PC-9 (cell line): Measurements from ENCODE around the gene KDM5A. TPM values are rescaled to one million over a fixed set of nuclear protein-coding genes. Genes with fewer than 3 reads are reported as not detected.

Experiments used
- BruUV-seq: library from RNA; stranded (reverse); fragments of 400-500 nt; replicated peaks from 2 replicates; lab custom pipeline; 2021; lab: Mats Ljungman, UMichigan
- CTCF ChIA-PET: fragments of 300-600 bp; sonication (Branson Sonifier 250); formaldehyde crosslinking; loops from one replicate; lab custom pipeline; 2022; ENCODE audit warnings: antibody characterized with exemption; lab: Charles Lee
- POLR2A ChIA-PET: fragments of 300-600 bp; sonication (Branson Sonifier 250); formaldehyde crosslinking; loops from one replicate; lab custom pipeline; 2022; ENCODE audit warnings: antibody characterized with exemption; ENCODE audit not compliant: unreplicated experiment; lab: Charles Lee
- DNase-seq, 2 experiments: peaks; one replicate each; pipeline versions ENCODE4 v3.0.0 to v3.0.0-alpha.2; 2015 to 2022; ENCODE audit warnings: mixed read lengths in 1 of 2
- H2AFZ ChIP-seq: fragments of 200-600 bp; sonication (generic); 2 replicates; pipeline ENCODE4 v1.8.1; 2017; ENCODE audit warnings: antibody characterized with exemption
- H3F3A ChIP-seq: fragments of 200-600 bp; sonication (generic); 2 replicates; pipeline ENCODE4 v1.8.1; 2017; ENCODE audit warnings: antibody characterized with exemption, mild to moderate bottlenecking, low read depth; ENCODE audit not compliant: insufficient read depth
- H3K27ac ChIP-seq: fragments of 200-600 bp; sonication (generic); 2 replicates; pipeline ENCODE4 v1.6.1; 2016; ENCODE audit warnings: mixed run types
- H3K27me3 ChIP-seq: fragments of 200-600 bp; sonication (generic); 2 replicates; pipeline ENCODE4 v1.6.1; 2016; ENCODE audit warnings: low read depth, mixed run types; ENCODE audit not compliant: insufficient read depth
- H3K36me3 ChIP-seq: fragments of 200-600 bp; sonication (generic); 2 replicates; pipeline ENCODE4 v1.6.1; 2016; ENCODE audit warnings: low read depth, mixed run types
- H3K4me1 ChIP-seq: fragments of 200-600 bp; sonication (generic); replicated peaks from 2 replicates; pipeline ENCODE4 v1.6.1; 2016; ENCODE audit warnings: mixed run types; ENCODE audit not compliant: insufficient read depth
- H3K4me2 ChIP-seq: fragments of 200-600 bp; sonication (generic); 2 replicates; pipeline ENCODE4 v1.6.1; 2017; ENCODE audit warnings: mixed run types
- H3K4me3 ChIP-seq: fragments of 200-600 bp; sonication (generic); 2 replicates; pipeline ENCODE4 v1.6.1; 2016; ENCODE audit warnings: mixed run types
- H3K79me2 ChIP-seq: fragments of 200-600 bp; sonication (generic); 2 replicates; pipeline ENCODE4 v1.6.1; 2017; ENCODE audit warnings: low read depth, mixed run types
- H3K9me2 ChIP-seq: fragments of 200-600 bp; sonication (generic); 2 replicates; pipeline ENCODE4 v1.8.1; 2017; ENCODE audit warnings: mild to moderate bottlenecking; ENCODE audit not compliant: insufficient read depth
- H3K9me3 ChIP-seq: fragments of 200-600 bp; sonication (generic); 2 replicates; pipeline ENCODE4 v1.8.1; 2016; ENCODE audit warnings: low read depth; ENCODE audit not compliant: insufficient read depth
- H4K20me1 ChIP-seq: fragments of 200-600 bp; sonication (generic); 2 replicates; pipeline ENCODE4 v1.8.1; 2017; ENCODE audit not compliant: insufficient read depth
- CTCF ChIP-seq: fragments of 200-600 bp; sonication (generic); conservative IDR thresholded peaks from 2 replicates; pipeline ENCODE4 v1.6.1; 2017; ENCODE audit warnings: mixed run types, antibody characterized with exemption, mild to moderate bottlenecking, moderate library complexity
- EZH2 ChIP-seq: fragments of 200-600 bp; sonication (generic); IDR thresholded peaks from 2 replicates; pipeline ENCODE4 v1.8.0; 2017; ENCODE audit warnings: antibody characterized with exemption, low read depth
- intact Hi-C: fragments of 100-400 bp; cut with micrococcal nuclease; formaldehyde crosslinking; loops from one replicate; pipeline ENCODE4 v1.10.0; 2022; ENCODE audit not compliant: unreplicated experiment
- total RNA-seq: library from RNA; stranded (reverse); gene quantifications from 2 replicates; pipeline ENCODE4 v1.2.3, GENCODE V29; 2021

KDM5A gene
- total RNA-seq, 1 experiment from 2014 or later: 68.0 TPM

GRCh38 chr12:243381-243780 is 145.7 kb downstream of the KDM5A start:
- no peak for TF ChIP-seq EZH2
- no peak for TF ChIP-seq CTCF
- no peaks in the 10 kb centered on the region; the same call in 1 of the 2 replicates for H3F3A ChIP-seq
- DNase-seq: no peak
- H3K27ac ChIP-seq: no peak overlapping the region
- no TSS peak for BruUV-seq
- no peaks in the 10 kb centered on the region for H3K36me3 ChIP-seq
- H3K27me3 ChIP-seq: peaks cover 80% of the 10 kb centered on the region
- POLR2A ChIA-PET: no interaction called here
- H4K20me1 ChIP-seq: no peaks in the 10 kb centered on the region
- no peaks in the 10 kb centered on the region for H3K9me3 ChIP-seq
- H3K79me2 ChIP-seq: no peaks in the 10 kb centered on the region
- intact Hi-C loops: no loop called here
- H3K9me2 ChIP-seq: no peaks in the 10 kb centered on the region
- no peak overlapping the region for H2AFZ ChIP-seq
- CTCF ChIA-PET: no interaction called here
- no peaks in the 10 kb centered on the region for H3K4me1 ChIP-seq
- no peak overlapping the region for H3K4me2 ChIP-seq
- H3K4me3 ChIP-seq: no peak overlapping the region

- H3K27ac ChIP-seq: no peak overlapping the region
- POLR2A ChIA-PET: no interaction called here
- no peaks in the 10 kb centered on the region for H3K36me3 ChIP-seq
- no peaks in the 10 kb centered on the region for H3K9me3 ChIP-seq
- H3K4me3 ChIP-seq: no peak overlapping the region
- H3F3A ChIP-seq: no peaks in the 10 kb centered on the region; the same call in 1 of the 2 replicates
- H3K27me3 ChIP-seq: peaks cover 82% of the 10 kb centered on the region
- no TSS peak for BruUV-seq
- H3K9me2 ChIP-seq: no peaks in the 10 kb centered on the region
- CTCF ChIA-PET: no interaction called here
- H3K4me1 ChIP-seq: no peaks in the 10 kb centered on the region
- DNase-seq: no peak
- H2AFZ ChIP-seq: no peak overlapping the region
- no peak overlapping the region for H3K4me2 ChIP-seq
- no peaks in the 10 kb centered on the region for H3K79me2 ChIP-seq
- intact Hi-C loops: no loop called here
- H4K20me1 ChIP-seq: no peaks in the 10 kb centered on the region
- TF ChIP-seq CTCF: no peak
- TF ChIP-seq EZH2: no peak
These were observed 146.6 kb downstream of the KDM5A start for GRCh38 chr12:242496-242895.

- peaks cover 10% of the 10 kb centered on the region; the same call in 1 of the 2 replicates for H3K9me3 ChIP-seq
- no peak for DNase-seq
- no peaks in the 10 kb centered on the region for H3K79me2 ChIP-seq
- H4K20me1 ChIP-seq: no peaks in the 10 kb centered on the region
- no peak overlapping the region for H2AFZ ChIP-seq
- TF ChIP-seq EZH2 (no peak), CTCF (no peak)
- no peak overlapping the region for H3K4me2 ChIP-seq
- no TSS peak for BruUV-seq
- H3K36me3 ChIP-seq: no peaks in the 10 kb centered on the region
- no peaks in the 10 kb centered on the region; the same call in 1 of the 2 replicates for H3F3A ChIP-seq
- H3K27me3 ChIP-seq: peaks cover 88% of the 10 kb centered on the region
- ChIA-PET CTCF (no interaction called here), POLR2A (no interaction called here)
- intact Hi-C loops: no loop called here
- no peak overlapping the region for H3K4me3 ChIP-seq
- no peak overlapping the region for H3K27ac ChIP-seq
- H3K4me1 ChIP-seq: no peaks in the 10 kb centered on the region
- no peaks in the 10 kb centered on the region for H3K9me2 ChIP-seq
These were observed 147.9 kb downstream of the KDM5A start for GRCh38 chr12:241266-241665.
